ENCODE measurements around the gene DSN1.
A peak's percentile ranks its signal among the peaks of the same experiment; 100 is the strongest.

DNA sequence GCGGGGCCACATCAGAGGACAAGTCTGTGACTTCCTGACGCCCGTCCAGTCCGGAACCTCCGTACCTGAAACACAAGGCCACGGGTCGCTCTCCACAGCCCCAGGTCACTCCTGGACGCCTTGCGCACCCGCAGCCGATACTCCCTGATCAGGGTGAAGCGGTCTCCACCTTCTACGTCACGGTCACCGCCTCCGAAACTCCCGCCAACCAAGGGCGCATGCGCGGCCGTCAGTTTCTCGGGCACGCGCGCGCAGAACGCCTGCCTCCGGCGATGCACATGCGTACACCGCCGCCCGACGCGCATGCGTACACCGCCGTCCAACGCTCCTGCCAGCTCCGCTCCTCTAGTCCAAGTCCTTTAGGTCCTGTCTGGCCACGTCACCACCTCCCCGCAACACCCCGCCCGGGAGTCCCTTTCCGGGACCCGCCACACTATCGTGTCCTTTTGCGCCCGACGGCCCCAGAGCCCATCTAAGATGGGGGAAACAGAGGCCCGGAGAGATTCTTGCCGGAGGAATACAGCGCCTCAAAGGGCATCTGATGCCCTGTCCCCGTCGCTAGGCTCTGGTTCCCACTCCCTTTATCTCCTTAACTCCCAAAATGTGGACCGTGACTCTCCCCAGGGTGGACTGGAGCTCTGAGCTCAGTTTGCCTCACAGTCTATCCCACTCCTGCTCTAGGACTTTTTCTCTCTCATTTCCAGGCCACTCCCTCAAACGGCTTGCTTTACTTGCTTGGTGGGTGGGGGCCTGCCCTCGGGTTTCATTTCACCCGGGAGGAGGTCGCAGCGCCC, at the start of gene DSN1:
- TF ChIP-seq POLR2AphosphoS5 (IDR thresholded peaks at IDR 0.05) (peak; percentile 85 to 94 (median 85)), EP300 (IDR thresholded peaks at IDR 0.05) (no peak), POLR2A (IDR thresholded peaks at IDR 0.05) (peak in 1 of 4 donors; percentile 29)
- TF ChIP-seq, protein P1, sequence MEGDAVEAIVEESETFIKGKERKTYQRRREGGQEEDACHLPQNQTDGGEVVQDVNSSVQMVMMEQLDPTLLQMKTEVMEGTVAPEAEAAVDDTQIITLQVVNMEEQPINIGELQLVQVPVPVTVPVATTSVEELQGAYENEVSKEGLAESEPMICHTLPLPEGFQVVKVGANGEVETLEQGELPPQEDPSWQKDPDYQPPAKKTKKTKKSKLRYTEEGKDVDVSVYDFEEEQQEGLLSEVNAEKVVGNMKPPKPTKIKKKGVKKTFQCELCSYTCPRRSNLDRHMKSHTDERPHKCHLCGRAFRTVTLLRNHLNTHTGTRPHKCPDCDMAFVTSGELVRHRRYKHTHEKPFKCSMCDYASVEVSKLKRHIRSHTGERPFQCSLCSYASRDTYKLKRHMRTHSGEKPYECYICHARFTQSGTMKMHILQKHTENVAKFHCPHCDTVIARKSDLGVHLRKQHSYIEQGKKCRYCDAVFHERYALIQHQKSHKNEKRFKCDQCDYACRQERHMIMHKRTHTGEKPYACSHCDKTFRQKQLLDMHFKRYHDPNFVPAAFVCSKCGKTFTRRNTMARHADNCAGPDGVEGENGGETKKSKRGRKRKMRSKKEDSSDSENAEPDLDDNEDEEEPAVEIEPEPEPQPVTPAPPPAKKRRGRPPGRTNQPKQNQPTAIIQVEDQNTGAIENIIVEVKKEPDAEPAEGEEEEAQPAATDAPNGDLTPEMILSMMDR (IDR thresholded peaks at IDR 0.05): peak in 1 of 7 experiments; percentile 50

All from stomach (tissue), 4 donors.